ENCODE data around the gene CCL5.

Gene CCL5

GRCh38 chr17:35855965-35856364, 24.2 kb downstream of the CCL5 start:
- no peak overlapping the region for H3K4me3 ChIP-seq (ENCODE audit: control insufficient read depth, low read depth, low read length)
- DNase-seq (ENCODE audit: low read depth), result no peak
- TF ChIP-seq CTCF (IDR thresholded peaks at IDR 0.05; ENCODE audit: control insufficient read depth, insufficient read depth, low read depth, low read length, missing control alignments), result no peak

- peak; percentile 34 for DNase-seq (ENCODE audit: low read depth)
- H3K4me3 ChIP-seq (ENCODE audit: control insufficient read depth, low read depth, low read length), result no peak overlapping the region
- TF ChIP-seq CTCF (IDR thresholded peaks at IDR 0.05; ENCODE audit: control insufficient read depth, insufficient read depth, low read depth, low read length, missing control alignments), result peak; percentile 81
Measured at GRCh38 chr17:35849469-35850348, 30.5 kb downstream of the CCL5 start.

- TF ChIP-seq CTCF (IDR thresholded peaks at IDR 0.05; ENCODE audit: control insufficient read depth, insufficient read depth, low read depth, low read length, missing control alignments), result no peak
- H3K4me3 ChIP-seq (ENCODE audit: control insufficient read depth, low read depth, low read length), result no peak overlapping the region
- DNase-seq (ENCODE audit: low read depth), result no peak
Measured at GRCh38 chr17:35847633-35848373, 32.4 kb downstream of the CCL5 start.

GRCh38 chr17:35847006-35847405, 33.2 kb downstream of the CCL5 start:
- no peak for DNase-seq (ENCODE audit: low read depth)
- no peak for TF ChIP-seq CTCF (IDR thresholded peaks at IDR 0.05; ENCODE audit: control insufficient read depth, insufficient read depth, low read depth, low read length, missing control alignments)
- no peak overlapping the region for H3K4me3 ChIP-seq (ENCODE audit: control insufficient read depth, low read depth, low read length)

GRCh38 chr17:35846055-35846809, 33.9 kb downstream of the CCL5 start:
- DNase-seq (ENCODE audit: low read depth), result peak; percentile 17

More at GRCh38 chr17:35846055-35846809, 33.9 kb downstream of the CCL5 start:
- H3K4me3 ChIP-seq (ENCODE audit: control insufficient read depth, low read depth, low read length), result no peak overlapping the region
- TF ChIP-seq CTCF (IDR thresholded peaks at IDR 0.05; ENCODE audit: control insufficient read depth, insufficient read depth, low read depth, low read length, missing control alignments), result no peak
